ENCODE data around the gene NCLN. TPM values are rescaled to one million over a fixed set of nuclear protein-coding genes. Genes with fewer than 3 reads are reported as not detected.
A peak's percentile ranks its signal among the peaks of the same experiment; 100 is the strongest.

NCLN gene
- total RNA-seq, 4 donors from 2014 or later, result 65.4 to 142 (median 102) TPM

GRCh38 chr19:3210347-3211017 is 24.8 kb downstream of the NCLN start:
- DNase-seq, result peak; percentile 72
- intact Hi-C loops (cut with DNase I; ENCODE audit: low total_unique reads), result no loop called here
- Histone ChIP-seq H3K9me3 (no peaks in the 10 kb centered on the region), H3K36me3 (peaks cover 0 to 20% (median 1%) of the 10 kb centered on the region in 4 donors), H3K4me1 (no peaks in the 10 kb centered on the region), H3K4me3 (no peak overlapping the region), H3K27ac (no peak overlapping the region), H3K27me3 (no peaks in the 10 kb centered on the region)
- peak; percentile 48 to 66 (median 55) for TF ChIP-seq CTCF (IDR thresholded peaks at IDR 0.05)
- TF ChIP-seq POLR2A (IDR thresholded peaks at IDR 0.05), result no peak
- in situ Hi-C loops (cut with MboI; ENCODE audit: low pct_ligation_motif_present in 1 of 4, low pct_unique_long_range_greater_than_20kb in 1 of 4, low sequenced_read_pairs in 3 of 4), result no loop called here
- WGBS, 2 donors (ENCODE audit: low coverage in 1 of 2), result 37% methylated on average over 19 of the region's 20 CpGs; no CpG with 5 or more reads in 1 of the 2 donors

- in situ Hi-C loops (cut with MboI; ENCODE audit: low pct_ligation_motif_present in 1 of 4, low pct_unique_long_range_greater_than_20kb in 1 of 4, low sequenced_read_pairs in 3 of 4), result no loop called here
- intact Hi-C loops (cut with DNase I; ENCODE audit: low total_unique reads), result no loop called here
- WGBS, 2 donors (ENCODE audit: low coverage in 1 of 2), result 61% methylated on average over 12 of the region's 12 CpGs; no CpG with 5 or more reads in 1 of the 2 donors
Measured at GRCh38 chr19:3211191-3211590, 25.5 kb downstream of the NCLN start.

GRCh38 chr19:3213159-3213558 is 27.4 kb downstream of the NCLN start:
- H3K27ac ChIP-seq, result no peak overlapping the region
- no peaks in the 10 kb centered on the region for H3K27me3 ChIP-seq
- no peaks in the 10 kb centered on the region for H3K9me3 ChIP-seq
- intact Hi-C loops (cut with DNase I; ENCODE audit: low total_unique reads) (no loop called here), in situ Hi-C loops (cut with MboI; ENCODE audit: low pct_ligation_motif_present in 1 of 4, low pct_unique_long_range_greater_than_20kb in 1 of 4, low sequenced_read_pairs in 3 of 4) (no loop called here)
- H3K4me1 ChIP-seq, result no peaks in the 10 kb centered on the region
- no peaks in the 10 kb centered on the region for H3K36me3 ChIP-seq
- no peak for DNase-seq
- H3K4me3 ChIP-seq, result no peak overlapping the region
- 93 to 96% methylated on average over 4 to 7 of the region's 7 CpGs for WGBS, 2 donors (ENCODE audit: low coverage in 1 of 2)
- TF ChIP-seq EP300 (IDR thresholded peaks at IDR 0.05; ENCODE audit: low read depth), result no peak
- TF ChIP-seq POLR2A (IDR thresholded peaks at IDR 0.05), result no peak
- no peak for TF ChIP-seq POLR2AphosphoS5 (IDR thresholded peaks at IDR 0.05)
- TF ChIP-seq CTCF (IDR thresholded peaks at IDR 0.05), result no peak

More at GRCh38 chr19:3211191-3211590, 25.5 kb downstream of the NCLN start:
- no peak overlapping the region for H3K4me3 ChIP-seq
- TF ChIP-seq POLR2AphosphoS5 (IDR thresholded peaks at IDR 0.05) (no peak), EP300 (IDR thresholded peaks at IDR 0.05; ENCODE audit: low read depth) (no peak), CTCF (IDR thresholded peaks at IDR 0.05) (no peak), POLR2A (IDR thresholded peaks at IDR 0.05) (no peak)
- H3K27me3 ChIP-seq, result no peaks in the 10 kb centered on the region
- no peaks in the 10 kb centered on the region for H3K4me1 ChIP-seq
- H3K9me3 ChIP-seq, result no peaks in the 10 kb centered on the region
- peaks cover 0 to 14% (median 0%) of the 10 kb centered on the region in 4 donors for H3K36me3 ChIP-seq
- no peak for DNase-seq
- H3K27ac ChIP-seq, result no peak overlapping the region

DNA sequence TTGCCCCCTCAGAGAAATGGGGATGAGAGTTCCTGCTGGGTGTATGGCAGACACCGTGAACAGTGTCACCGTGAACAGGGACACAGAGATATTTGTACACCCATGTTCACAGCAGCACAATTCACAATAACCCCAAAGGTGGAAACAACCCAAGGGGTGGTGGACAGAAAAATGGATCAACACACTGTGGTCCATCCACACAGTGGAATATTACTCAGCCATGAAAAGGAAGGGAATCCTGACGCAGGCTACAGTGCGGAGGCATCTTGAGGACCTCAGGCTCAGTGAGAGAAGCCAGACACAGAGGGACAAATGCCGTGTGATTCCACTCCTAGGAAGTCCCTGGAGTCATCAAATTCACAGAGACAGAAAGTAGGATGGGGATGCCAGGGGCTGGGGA is 31.1 kb downstream of the NCLN start:
- WGBS, 2 donors (ENCODE audit: low coverage in 1 of 2), result 88 to 93% methylated on average over 5 of the region's 5 CpGs

More for the DNA sequence above, 31.1 kb downstream of the NCLN start:
- H3K27ac ChIP-seq, result no peak overlapping the region
- H3K36me3 ChIP-seq, result no peaks in the 10 kb centered on the region
- H3K4me3 ChIP-seq, result no peak overlapping the region
- peaks cover under 1% of the 10 kb centered on the region for H3K27me3 ChIP-seq
- DNase-seq, result no peak
- no peaks in the 10 kb centered on the region for H3K4me1 ChIP-seq
- H3K9me3 ChIP-seq, result no peaks in the 10 kb centered on the region
- intact Hi-C loops (cut with DNase I; ENCODE audit: low total_unique reads) (no loop called here), in situ Hi-C loops (cut with MboI; ENCODE audit: low pct_ligation_motif_present in 1 of 4, low pct_unique_long_range_greater_than_20kb in 1 of 4, low sequenced_read_pairs in 3 of 4) (no loop called here)
- no peak for TF ChIP-seq CTCF (IDR thresholded peaks at IDR 0.05)
- TF ChIP-seq POLR2A (IDR thresholded peaks at IDR 0.05), result no peak
- TF ChIP-seq EP300 (IDR thresholded peaks at IDR 0.05; ENCODE audit: low read depth), result no peak
- no peak for TF ChIP-seq POLR2AphosphoS5 (IDR thresholded peaks at IDR 0.05)

Measured in transverse colon (tissue), 4 donors.